ENCODE results near the gene MOB2.

The MOB2 gene

GRCh38 chr11:1455032-1455762, 31.4 kb downstream of the MOB2 start:
- Histone ChIP-seq H3K36me3 (replicated peaks; ENCODE audit: low read depth, low read length) (no peaks in the 10 kb centered on the region), H2AFZ (ENCODE audit: low read depth, low read length) (no peak overlapping the region), H3K4me3 (ENCODE audit: low read length) (no peak overlapping the region), H3K4me1 (ENCODE audit: low read length) (no peaks in the 10 kb centered on the region), H3K9me3 (ENCODE audit: insufficient read depth, low read length) (no peaks in the 10 kb centered on the region), H3K27me3 (ENCODE audit: low read depth, low read length) (no peaks in the 10 kb centered on the region), H3K4me2 (ENCODE audit: low read length) (no peak overlapping the region), H3K27ac (ENCODE audit: low read length) (no peak overlapping the region), H4K20me1 (ENCODE audit: insufficient read depth, low read length) (no peaks in the 10 kb centered on the region), H3K79me2 (ENCODE audit: low read length) (no peaks in the 10 kb centered on the region), H3K9ac (ENCODE audit: low read length) (no peak overlapping the region)
- TF ChIP-seq EZH2phosphoT487 (IDR thresholded peaks at IDR 0.05; ENCODE audit: low read depth) (no peak), CTCF (IDR thresholded peaks at IDR 0.05; ENCODE audit: low read depth, low read length) (no peak)

DNA sequence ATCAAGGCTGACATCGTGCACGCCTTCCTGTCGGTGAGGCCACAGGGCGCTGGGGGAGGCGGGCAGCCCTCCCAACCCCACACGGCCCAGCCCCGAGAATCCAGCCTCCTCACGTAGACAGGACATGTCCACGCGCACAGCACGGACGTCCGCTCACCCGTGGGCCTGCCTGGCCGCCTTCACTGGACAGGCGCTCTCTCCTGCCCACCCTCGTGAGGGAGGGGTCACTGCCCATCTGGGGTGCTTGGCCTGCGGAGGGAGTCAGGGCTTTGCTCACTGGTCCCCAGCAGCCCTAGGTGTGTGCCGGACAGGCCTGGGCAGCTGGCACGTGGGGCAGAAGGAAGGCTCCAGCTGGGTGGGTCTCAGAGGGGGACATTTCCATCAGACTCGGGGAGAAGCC, 32.0 kb downstream of the MOB2 start:
- Histone ChIP-seq H3K27me3 (ENCODE audit: low read depth, low read length) (no peaks in the 10 kb centered on the region), H3K9me3 (ENCODE audit: insufficient read depth, low read length) (no peaks in the 10 kb centered on the region), H3K9ac (ENCODE audit: low read length) (no peak overlapping the region), H3K36me3 (replicated peaks; ENCODE audit: low read depth, low read length) (no peaks in the 10 kb centered on the region), H2AFZ (ENCODE audit: low read depth, low read length) (no peak overlapping the region), H3K27ac (ENCODE audit: low read length) (no peak overlapping the region), H3K4me2 (ENCODE audit: low read length) (no peak overlapping the region), H4K20me1 (ENCODE audit: insufficient read depth, low read length) (no peaks in the 10 kb centered on the region), H3K79me2 (ENCODE audit: low read length) (no peaks in the 10 kb centered on the region), H3K4me1 (ENCODE audit: low read length) (no peaks in the 10 kb centered on the region), H3K4me3 (ENCODE audit: low read length) (no peak overlapping the region)
- no peak for TF ChIP-seq CTCF (IDR thresholded peaks at IDR 0.05; ENCODE audit: low read depth, low read length)
- no peak for TF ChIP-seq EZH2phosphoT487 (IDR thresholded peaks at IDR 0.05; ENCODE audit: low read depth)

- H3K4me3 ChIP-seq (ENCODE audit: low read length), result no peak overlapping the region
- TF ChIP-seq EZH2phosphoT487 (IDR thresholded peaks at IDR 0.05; ENCODE audit: low read depth) (no peak), CTCF (IDR thresholded peaks at IDR 0.05; ENCODE audit: low read depth, low read length) (peak; percentile 33)
- no peaks in the 10 kb centered on the region for H4K20me1 ChIP-seq (ENCODE audit: insufficient read depth, low read length)
- no peaks in the 10 kb centered on the region for H3K79me2 ChIP-seq (ENCODE audit: low read length)
- no peaks in the 10 kb centered on the region for H3K36me3 ChIP-seq (replicated peaks; ENCODE audit: low read depth, low read length)
- H3K4me2 ChIP-seq (ENCODE audit: low read length), result no peak overlapping the region
- H3K9ac ChIP-seq (ENCODE audit: low read length), result no peak overlapping the region
- H2AFZ ChIP-seq (ENCODE audit: low read depth, low read length), result no peak overlapping the region
- H3K9me3 ChIP-seq (ENCODE audit: insufficient read depth, low read length), result no peaks in the 10 kb centered on the region
- no peaks in the 10 kb centered on the region for H3K27me3 ChIP-seq (ENCODE audit: low read depth, low read length)
- H3K27ac ChIP-seq (ENCODE audit: low read length), result no peak overlapping the region
- no peaks in the 10 kb centered on the region for H3K4me1 ChIP-seq (ENCODE audit: low read length)
Measured at GRCh38 chr11:1453611-1454034, 33.0 kb downstream of the MOB2 start.

- H2AFZ ChIP-seq (ENCODE audit: low read depth, low read length), result no peak overlapping the region
- H3K9me3 ChIP-seq (ENCODE audit: insufficient read depth, low read length), result no peaks in the 10 kb centered on the region
- H3K36me3 ChIP-seq (replicated peaks; ENCODE audit: low read depth, low read length), result no peaks in the 10 kb centered on the region
- TF ChIP-seq CTCF (IDR thresholded peaks at IDR 0.05; ENCODE audit: low read depth, low read length) (no peak), EZH2phosphoT487 (IDR thresholded peaks at IDR 0.05; ENCODE audit: low read depth) (no peak)
- no peak overlapping the region for H3K4me2 ChIP-seq (ENCODE audit: low read length)
- no peak overlapping the region for H3K9ac ChIP-seq (ENCODE audit: low read length)
- no peaks in the 10 kb centered on the region for H3K27me3 ChIP-seq (ENCODE audit: low read depth, low read length)
- no peaks in the 10 kb centered on the region for H4K20me1 ChIP-seq (ENCODE audit: insufficient read depth, low read length)
- no peaks in the 10 kb centered on the region for H3K4me1 ChIP-seq (ENCODE audit: low read length)
- no peaks in the 10 kb centered on the region for H3K79me2 ChIP-seq (ENCODE audit: low read length)
- no peak overlapping the region for H3K4me3 ChIP-seq (ENCODE audit: low read length)
- no peak overlapping the region for H3K27ac ChIP-seq (ENCODE audit: low read length)
Measured at GRCh38 chr11:1452744-1453143, 33.8 kb downstream of the MOB2 start.

All from OCI-LY3 (cell line).